HG03571 (cell line): ENCODE results near the gene ENTPD2.
"Not testable (repeated sequence)": the region's sequence is repeated elsewhere in the genome, so short reads cannot be mapped to it uniquely, and the experiment has no call there.

ENCODE experiments used
- ATAC-seq: cut with Tn5 transposase; IDR thresholded peaks from one replicate; pipeline ENCODE4 v1.9.1; 2021; ENCODE audit not compliant: unreplicated experiment

The ENTPD2 gene

DNA sequence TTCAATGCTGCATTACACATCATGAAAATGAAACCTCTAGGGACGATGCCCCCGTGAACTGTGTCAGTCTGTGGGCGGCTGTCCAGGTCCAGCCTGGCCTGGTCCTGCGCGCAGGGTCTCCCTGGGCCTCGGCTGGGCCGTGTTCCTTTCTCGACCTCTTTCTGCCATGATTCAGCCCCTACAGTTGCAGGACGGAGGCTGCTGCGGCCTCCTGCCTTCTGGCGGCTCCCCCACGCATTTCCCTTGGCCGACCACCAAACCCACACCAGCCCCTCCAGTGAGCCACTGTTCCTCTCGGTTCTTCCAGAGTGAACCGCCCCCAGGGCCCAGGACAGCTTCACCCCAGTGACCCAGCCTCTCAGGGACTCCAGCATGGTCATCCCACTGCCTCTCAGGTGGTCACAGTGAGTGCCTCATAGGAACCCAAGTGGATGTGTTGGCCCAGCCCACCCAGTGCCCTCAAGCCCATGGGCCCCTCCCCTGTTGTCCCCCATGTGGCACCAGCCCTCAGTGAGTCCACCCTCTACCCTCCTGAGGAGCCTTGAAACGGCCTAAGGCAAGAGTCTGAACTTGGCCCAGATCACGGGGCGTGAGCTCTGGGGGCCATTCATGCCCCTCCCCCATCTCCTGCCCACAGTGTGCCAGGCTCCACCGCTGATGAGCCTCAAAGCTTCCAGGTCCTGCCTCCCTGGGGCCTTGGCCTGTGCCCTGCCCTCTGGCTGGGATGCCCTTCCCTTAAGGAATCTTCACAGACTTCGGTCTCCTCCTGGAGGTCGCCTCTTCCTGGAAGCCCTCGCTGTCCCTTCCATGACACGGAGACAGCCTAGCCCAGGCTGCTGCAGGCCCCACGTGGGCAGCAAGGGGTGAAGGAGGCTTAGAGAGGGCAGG, 47.5 kb downstream of the ENTPD2 start:
- ATAC-seq = no peak

DNA sequence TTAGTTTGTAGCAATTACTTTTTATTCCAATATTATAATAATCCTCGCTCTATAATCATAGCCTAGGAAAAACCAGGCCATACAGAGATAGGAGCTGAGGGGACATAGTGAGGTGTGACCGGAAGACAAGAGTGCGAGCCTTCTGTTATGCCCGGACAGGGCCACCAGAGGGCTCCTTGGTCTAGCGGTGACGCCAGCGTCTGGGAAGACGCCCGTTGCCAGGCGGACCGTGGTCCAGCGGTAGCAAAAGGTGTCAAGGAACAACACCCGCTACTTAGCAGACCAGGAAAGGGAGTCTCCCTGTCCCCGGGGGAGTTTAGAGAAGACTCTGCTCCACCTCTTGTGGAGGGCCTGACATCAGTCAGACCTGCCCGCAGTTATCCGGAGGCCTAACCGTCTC, 49.6 kb downstream of the ENTPD2 start:
- ATAC-seq = not testable (repeated sequence)

DNA sequence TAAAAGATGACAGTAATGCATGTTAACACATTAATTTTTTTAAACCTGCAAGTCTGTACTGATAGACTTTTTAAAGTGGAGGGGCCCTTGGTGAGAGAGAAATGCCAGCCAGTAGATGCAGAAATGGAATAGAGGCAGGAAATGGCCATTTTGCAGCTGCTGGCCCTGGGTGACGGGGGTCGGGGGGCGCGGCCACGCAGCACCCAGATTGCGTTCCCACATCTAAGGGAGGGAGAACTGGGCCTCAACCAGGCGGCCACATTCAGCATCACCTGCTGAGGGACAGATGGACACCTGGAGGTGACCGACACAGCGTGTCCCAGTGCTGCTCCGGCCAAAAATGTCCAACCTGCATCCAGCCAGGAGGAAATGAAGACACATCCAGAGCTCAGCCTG, 51.2 kb downstream of the ENTPD2 start:
- no peak for ATAC-seq

DNA sequence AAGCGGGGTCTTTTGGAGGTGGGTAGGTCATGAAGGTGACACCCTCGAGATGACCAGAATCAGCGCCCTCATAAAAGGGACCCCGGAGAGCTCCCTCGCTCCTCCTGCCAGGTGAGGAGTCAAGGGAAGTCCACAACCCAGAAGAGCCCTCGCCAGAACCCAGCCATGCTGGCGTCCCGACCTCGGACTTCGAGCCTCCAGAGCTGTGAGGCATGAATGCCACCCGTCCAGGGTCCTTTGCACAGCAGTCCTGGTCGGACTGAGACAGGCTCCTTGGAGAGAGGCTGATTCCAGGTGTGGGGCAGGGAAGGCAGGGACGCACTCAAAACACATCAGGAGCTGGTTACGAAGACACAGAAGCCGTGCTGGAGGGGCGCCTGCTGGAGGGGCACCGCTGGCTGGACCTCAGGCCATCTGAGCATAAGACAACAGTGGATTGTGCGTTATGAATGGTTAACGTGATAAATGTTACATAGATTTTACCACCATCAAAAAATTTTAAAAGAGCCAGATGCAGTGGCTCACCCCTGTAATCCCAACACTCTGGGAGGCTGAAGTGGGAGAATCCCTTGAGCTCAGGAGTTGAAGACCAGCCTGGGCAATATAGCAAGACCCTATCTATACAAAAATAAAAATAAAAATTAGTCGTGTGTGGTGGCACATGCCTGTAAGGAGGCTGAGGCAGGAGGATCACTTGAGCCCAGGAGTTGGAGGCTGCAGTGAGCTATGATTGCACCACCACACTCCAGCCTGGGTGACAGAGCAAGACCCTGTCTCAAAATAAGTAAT, 51.8 kb downstream of the ENTPD2 start:
- ATAC-seq = no peak

DNA sequence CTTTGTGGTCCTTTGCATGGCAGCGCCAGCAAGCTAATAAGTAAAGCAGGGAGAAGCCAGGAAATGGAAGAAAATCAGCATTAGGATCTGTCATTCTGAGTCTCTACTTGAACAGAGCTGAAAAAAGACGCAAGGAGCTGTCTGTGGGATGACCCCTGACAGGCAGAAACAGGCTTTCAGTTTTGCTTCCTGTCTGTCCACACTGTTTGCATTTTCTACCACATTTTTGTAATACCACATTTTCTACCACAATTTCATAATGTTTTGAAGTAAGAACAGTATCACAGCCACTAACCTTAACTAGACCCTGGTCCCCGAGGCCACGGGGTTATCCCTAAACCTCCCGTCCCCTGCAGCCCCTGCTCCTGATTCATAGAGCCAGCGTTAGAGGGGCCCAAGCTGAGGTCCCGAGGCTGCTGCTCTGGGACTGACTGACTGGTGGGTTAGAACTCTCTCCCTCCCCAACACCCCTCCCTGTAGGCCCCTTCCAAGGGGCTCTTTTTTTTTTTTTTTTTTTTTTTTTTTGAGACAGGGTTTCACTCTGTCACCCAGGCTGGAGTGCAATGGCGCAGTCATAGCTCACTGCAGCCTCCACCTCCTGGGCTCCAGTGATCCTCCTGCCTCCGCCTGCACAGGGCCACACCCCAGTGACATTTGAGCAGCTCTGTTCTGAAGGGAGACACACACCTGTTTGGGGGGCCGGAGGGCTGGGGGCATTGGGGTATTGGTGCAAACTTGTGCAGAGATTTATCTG, 53.5 kb downstream of the ENTPD2 start:
- peak; percentile 74 for ATAC-seq
